Epithelial cell of proximal tubule (primary cell): ENCODE measurements around the gene SACS. TPM values are rescaled to one million over a fixed set of nuclear protein-coding genes. Genes with fewer than 3 reads are reported as not detected.
"Not testable (repeated sequence)": the region's sequence is repeated elsewhere in the genome, so short reads cannot be mapped to it uniquely, and the experiment has no call there.

Experiments used
- DNase-seq: peaks from one replicate; pipeline ENCODE4 v3.0.0-alpha.2; 2011; ENCODE audit warnings: low read depth
- H3K4me3 ChIP-seq: 2 replicates; pipeline ENCODE4 v1.5.1; 2011; ENCODE audit warnings: low read depth, mild to moderate bottlenecking, low read length
- CTCF ChIP-seq: conservative IDR thresholded peaks from 2 replicates; pipeline ENCODE4 v1.5.1; 2012; ENCODE audit warnings: low read depth, mild to moderate bottlenecking, low read length
- total RNA-seq: library from RNA; depleted of rRNA; stranded (reverse); fragments of >200 nt; gene quantifications from 2 replicates; pipeline ENCODE4 v1.2.3, GENCODE V29; 2015

The SACS gene
- total RNA-seq, 1 donor from 2014 or later = 70.9 TPM

DNA sequence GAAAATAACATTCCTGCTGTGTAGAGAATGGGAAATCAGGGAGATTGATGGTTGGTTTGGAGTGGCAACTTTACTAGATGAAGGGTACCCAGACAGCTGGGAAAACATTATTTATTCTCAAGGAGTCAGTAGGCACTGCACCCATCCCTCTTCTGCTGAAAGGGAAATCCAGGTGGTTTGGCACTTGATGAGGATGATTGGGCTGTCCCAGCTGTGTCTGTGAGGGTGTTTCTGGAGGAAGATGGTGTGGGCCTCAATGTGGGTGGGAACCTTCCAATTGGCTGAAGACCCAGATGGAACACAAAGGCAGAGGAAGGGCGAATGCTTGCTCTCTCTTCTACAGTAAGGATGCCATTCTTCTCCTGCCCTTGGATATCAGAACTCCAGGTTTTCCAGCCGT, 10.4 kb upstream of the SACS start:
- DNase-seq = no peak
- no peak for TF ChIP-seq CTCF
- no peak overlapping the region for H3K4me3 ChIP-seq

- no peak for TF ChIP-seq CTCF
- H3K4me3 ChIP-seq = no peak overlapping the region
- DNase-seq = no peak
Observed at GRCh38 chr13:23443110-23443509, 9.6 kb upstream of the SACS start.

- no peak for TF ChIP-seq CTCF
- H3K4me3 ChIP-seq = no peak overlapping the region
- DNase-seq = no peak
Observed at GRCh38 chr13:23440821-23441618, 7.5 kb upstream of the SACS start.

DNA sequence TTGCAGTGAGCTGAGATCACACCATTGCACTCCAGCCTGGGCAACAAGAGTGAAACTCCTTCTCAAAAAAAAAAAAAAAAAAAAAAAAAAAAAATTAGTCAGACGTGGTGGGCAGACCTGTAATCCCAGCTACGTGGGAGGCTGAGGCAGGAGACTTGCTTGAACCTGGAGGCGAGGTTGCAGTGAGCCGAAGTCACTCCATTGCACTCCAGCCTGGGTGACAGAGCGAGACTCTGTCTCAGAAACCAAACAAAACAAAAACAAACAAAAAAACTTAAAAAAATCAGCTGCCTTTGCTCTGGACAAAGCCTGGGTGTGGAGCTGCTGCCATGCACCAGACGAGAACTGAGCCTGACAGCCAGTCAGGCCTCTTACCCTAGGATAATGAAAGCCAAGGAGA, 6.8 kb upstream of the SACS start:
- not testable (repeated sequence) for DNase-seq, H3K4me3 ChIP-seq

GRCh38 chr13:23437916-23438315, 4.4 kb upstream of the SACS start:
- no peak overlapping the region for H3K4me3 ChIP-seq
- DNase-seq = no peak
- TF ChIP-seq CTCF = no peak

GRCh38 chr13:23436680-23437079, 3.2 kb upstream of the SACS start:
- H3K4me3 ChIP-seq = no peak overlapping the region
- no peak for TF ChIP-seq CTCF
- no peak for DNase-seq

DNA sequence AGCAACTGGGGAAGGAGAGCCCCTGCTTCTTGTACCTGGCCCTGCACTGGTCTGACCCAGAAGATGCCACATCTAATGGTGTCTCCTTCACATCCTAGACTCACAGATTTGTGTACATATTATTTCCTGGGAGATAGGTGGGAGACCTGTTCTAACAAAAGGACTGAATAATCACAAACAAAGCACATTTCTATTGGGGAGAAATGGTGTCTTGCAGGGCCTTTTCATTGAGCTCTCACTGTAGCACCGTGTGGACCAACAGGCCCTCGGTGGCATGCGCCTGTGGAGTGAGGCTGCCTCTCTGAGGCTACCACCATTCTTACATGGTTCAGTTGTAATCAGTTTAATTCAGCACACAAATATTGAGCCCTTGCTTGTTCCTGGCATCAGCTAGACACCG, 989 bp upstream of the SACS start:
- H3K4me3 ChIP-seq = no peak overlapping the region
- TF ChIP-seq CTCF = no peak
- DNase-seq = no peak
